RWPE1 (cell line): Measurements from ENCODE around the gene TAOK2.
A peak's percentile ranks its signal among the peaks of the same experiment; 100 is the strongest.

Source experiments
- CTCF ChIA-PET: fragments of 350-600 bp; sonication (Branson Sonifier 250); formaldehyde crosslinking; extraction: SDS; loops from one replicate; lab custom pipeline; 2021; lab: Yijun Ruan, JAX
- POLR2A ChIA-PET: fragments of 400-600 bp; formaldehyde crosslinking; extraction: SDS; loops from one replicate; lab custom pipeline; 2020; ENCODE audit warnings: antibody characterized with exemption; ENCODE audit not compliant: low non-redundant PET; lab: Yijun Ruan, JAX
- DNase-seq: peaks from one replicate; pipeline ENCODE4 v3.0.0; 2012; ENCODE audit warnings: low spot score
- H3K27ac ChIP-seq: fragments of 450-650 bp; 2 replicates; pipeline ENCODE4 v1.5.1; 2017
- CTCF ChIP-seq: fragments of 450-650 bp; conservative IDR thresholded peaks from 2 replicates; pipeline ENCODE4 v1.5.1; 2017; ENCODE audit warnings: low read depth, mild to moderate bottlenecking

The TAOK2 gene

GRCh38 chr16:30041841-30042240, 68.2 kb downstream of the TAOK2 start:
- TF ChIP-seq CTCF = peak; percentile 46
- no peak for DNase-seq
- no peak overlapping the region for H3K27ac ChIP-seq
- ChIA-PET POLR2A (interaction anchor here (0.7 kb wide), 1 partner anchor 697 kb away, joined by 4 read pairs; no protein-coding TSS in a partner anchor), CTCF (interaction anchor here (1.6 to 1.8 kb wide), 2 partner anchors 10 to 341 kb away, joined by 5 read pairs; no protein-coding TSS in a partner anchor)
